Camera-type eye (tissue), 1 donor: ENCODE data around the gene DLG2. TPM values are rescaled to one million over a fixed set of nuclear protein-coding genes. Genes with fewer than 3 reads are reported as not detected.

Source experiments
- total RNA-seq: library from RNA; depleted of rRNA; stranded (reverse); fragments of >200 nt; gene quantifications from one replicate; pipeline ENCODE4 v1.2.3, GENCODE V29; 2014

DLG2 gene
- total RNA-seq: 73.8 TPM

DNA sequence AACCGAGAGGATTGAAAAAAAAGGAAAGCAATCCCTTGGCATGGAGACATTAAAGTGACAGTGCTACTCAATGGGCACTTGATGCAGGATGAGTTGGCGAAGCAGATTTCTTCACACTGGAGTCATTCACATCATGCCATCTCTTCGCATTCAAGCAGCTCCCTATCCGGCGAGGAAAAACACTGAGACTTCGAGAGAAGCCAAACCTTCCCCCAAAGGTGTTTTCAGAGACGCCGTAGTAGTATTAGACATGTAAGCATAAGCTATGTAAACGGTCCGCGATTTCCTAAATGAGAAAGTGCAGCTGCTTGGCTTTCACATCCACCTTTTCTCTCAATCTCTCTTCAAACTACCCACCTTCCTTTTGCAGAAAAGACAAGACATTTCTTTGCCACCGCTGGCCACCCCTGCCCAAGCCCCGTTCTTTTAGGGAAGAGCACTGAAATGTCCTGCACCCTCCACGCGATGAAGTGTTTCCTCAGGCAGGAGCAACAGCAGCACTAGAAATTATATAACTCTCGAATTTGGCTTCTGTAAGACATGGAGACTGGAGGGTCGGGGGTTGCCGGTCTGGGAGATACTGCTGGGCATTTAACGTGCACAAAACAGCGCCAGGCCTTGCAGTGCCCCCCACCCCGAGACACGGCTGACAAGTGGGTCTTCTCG, at the start of gene DLG2:
DLG2 (minus strand) TSS at position 13 of the 666 bp plus-strand sequence.

DNA sequence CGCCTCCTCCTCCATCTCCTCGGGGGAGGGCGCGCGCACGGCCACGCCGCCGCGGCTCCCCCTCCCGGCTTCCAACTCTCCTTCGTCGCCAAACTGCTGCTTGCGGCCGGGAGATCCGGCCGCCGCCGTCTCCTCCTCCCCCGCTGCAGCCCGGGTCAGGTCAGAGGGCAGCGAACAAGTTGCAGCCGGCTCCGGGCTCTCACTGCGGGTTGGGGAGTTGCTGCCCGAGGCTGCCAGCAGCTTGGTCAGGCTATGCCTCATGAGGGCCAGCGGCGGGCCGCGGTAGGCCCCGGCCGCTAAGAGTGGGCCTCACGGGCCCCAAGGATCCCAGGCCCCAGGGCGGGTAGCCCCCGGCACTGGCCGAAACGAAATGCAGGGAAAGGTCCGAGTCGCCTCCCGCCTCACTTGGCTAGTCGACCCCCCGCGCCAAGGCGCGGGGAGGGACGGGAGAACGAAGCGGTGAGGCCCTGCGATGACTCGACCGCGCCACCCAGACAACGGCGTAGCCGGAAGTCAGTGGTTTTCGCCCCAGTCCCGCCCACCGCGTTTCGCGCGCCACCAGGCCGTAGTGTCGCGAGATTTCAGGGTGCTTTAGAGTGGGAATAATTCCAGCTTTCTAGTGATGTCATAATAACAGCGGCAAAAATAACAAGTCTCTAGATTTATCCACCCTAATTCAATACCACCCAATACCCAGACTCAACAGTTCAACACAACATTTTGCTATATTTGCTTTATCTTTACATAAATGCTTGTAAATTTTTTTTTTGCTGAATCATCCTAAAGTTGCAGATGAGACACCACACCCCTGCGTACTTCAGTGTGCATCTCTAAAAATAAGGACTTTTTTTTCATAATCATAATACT, 37.7 kb upstream of the DLG2 start, which contains the start of gene CREBZF:
CREBZF (minus strand) TSS at position 515 of the 867 bp plus-strand sequence; CDS start at position 261, 254 bp downstream.

DNA sequence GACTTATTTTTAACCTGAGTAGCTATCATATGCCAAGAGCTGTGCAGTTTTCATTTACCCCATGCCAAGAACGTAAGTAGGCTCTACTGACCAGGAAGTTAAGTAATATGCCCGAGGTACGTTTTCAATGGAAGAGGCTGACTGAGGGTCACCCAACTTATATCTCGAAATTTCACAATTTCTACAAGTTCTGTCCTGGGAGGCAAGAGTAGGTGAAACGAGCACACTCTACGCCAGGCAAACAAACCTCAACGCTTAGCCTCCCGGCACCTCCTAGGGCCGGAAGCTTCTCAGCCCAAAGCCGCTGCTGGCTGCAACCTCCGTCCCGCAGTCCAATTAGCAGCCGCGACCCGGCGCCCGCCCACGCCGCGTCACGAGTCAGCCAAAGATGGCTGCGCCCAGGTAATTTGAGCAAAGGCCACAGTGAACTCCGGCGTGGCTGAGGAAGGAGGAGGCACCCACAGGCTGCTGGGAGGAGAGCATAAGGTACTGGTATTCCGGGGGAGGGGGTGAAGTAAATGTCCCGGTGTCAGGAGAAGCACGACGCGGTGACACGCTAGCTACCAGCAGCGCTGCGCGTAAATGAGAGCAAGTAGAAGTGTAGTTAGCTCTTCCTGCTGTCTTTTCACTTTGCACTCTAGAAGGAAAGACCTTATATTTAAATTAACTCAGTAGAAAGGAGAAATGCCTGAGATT, 20.6 kb upstream of the DLG2 start, which contains the start of gene TMEM126A:
TMEM126A (plus strand) TSS at position 364 of the 696 bp plus-strand sequence. CDS start 2,289 bp downstream, outside the sequence.

DNA sequence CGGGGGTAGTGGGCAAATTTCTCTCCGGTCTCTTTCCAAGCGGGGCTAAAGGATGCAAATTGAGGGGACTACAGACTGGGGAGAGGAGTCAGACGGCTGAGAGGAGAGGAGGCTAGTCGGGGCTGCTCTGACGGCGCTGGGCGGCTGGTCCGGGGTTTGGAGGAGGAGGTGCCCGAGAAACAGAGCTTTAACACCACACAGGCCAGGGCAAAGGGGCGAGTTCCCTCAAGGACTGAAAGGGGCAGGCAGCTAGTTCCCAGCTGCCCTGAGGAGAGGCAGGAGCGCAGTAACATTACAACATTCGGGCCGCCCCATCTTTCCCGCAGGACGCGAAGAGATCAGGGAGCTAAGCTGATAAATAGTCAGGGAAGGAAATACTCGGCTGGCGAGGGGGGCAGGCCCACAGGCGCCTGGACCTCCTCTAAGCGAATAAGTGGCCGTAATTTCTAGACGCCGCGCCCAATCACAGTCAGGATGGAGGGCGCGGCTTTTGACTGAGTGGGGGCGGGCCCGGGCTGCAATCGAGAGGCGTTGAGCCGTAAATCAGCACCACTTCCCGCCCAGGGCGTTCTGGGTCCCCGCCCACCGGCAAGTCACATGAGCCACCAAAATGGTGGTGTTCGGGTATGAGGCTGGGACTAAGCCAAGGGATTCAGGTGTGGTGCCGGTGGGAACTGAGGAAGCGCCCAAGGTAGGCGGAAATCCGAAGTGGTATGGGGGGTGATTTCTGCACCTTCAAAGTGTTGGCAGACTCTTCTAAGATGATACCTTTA, 1.0 kb upstream of the DLG2 start, which contains the start of gene TMEM126B:
TMEM126B (plus strand) TSS at position 596 of the 773 bp plus-strand sequence; CDS start at position 611, 15 bp downstream.

Other genes starting within 250 kb of the DLG2 start
- 54.9 TPM for gene TMEM126B, start 1.2 kb upstream of the DLG2 start, total RNA-seq
- gene TMEM126A, start 20.6 kb upstream of the DLG2 start, total RNA-seq: 7.1 TPM
- 227 TPM for gene CREBZF, start 37.8 kb upstream of the DLG2 start, total RNA-seq
- gene CCDC89, start 58.9 kb upstream of the DLG2 start, total RNA-seq: 4.0 TPM
- 53.6 TPM for gene SYTL2, start 183.8 kb upstream of the DLG2 start, total RNA-seq
- not detected for gene CCDC83, start 228.0 kb upstream of the DLG2 start, total RNA-seq